Endothelial cell (in vitro differentiated cells): ENCODE data around the gene ACKR3. TPM values are rescaled to one million over a fixed set of nuclear protein-coding genes. Genes with fewer than 3 reads are reported as not detected.

Source experiments
- DNase-seq: peaks from one replicate; pipeline ENCODE4 v3.0.0; 2021; ENCODE audit warnings: low spot score
- H3K27ac Mint-ChIP-seq: one replicate; pipeline ENCODE4 v1.8.0; 2021; ENCODE audit warnings: mixed read lengths, inconsistent platforms; ENCODE audit not compliant: unreplicated experiment
- H3K27me3 Mint-ChIP-seq: one replicate; pipeline ENCODE4 v1.8.0; 2021; ENCODE audit warnings: mild to moderate bottlenecking, moderate library complexity, mixed read lengths, inconsistent platforms; ENCODE audit not compliant: unreplicated experiment
- H3K36me3 Mint-ChIP-seq: one replicate; pipeline ENCODE4 v1.8.0; 2021; ENCODE audit warnings: mild to moderate bottlenecking, low read depth, mixed read lengths, inconsistent platforms; ENCODE audit not compliant: unreplicated experiment
- H3K4me1 Mint-ChIP-seq: one replicate; pipeline ENCODE4 v1.8.0; 2021; ENCODE audit warnings: mild to moderate bottlenecking, mixed read lengths, inconsistent platforms; ENCODE audit not compliant: unreplicated experiment
- H3K4me3 Mint-ChIP-seq: one replicate; pipeline ENCODE4 v1.8.0; 2021; ENCODE audit warnings: mild to moderate bottlenecking, mixed read lengths, inconsistent platforms; ENCODE audit not compliant: unreplicated experiment
- H3K9me3 Mint-ChIP-seq: one replicate; pipeline ENCODE4 v1.8.0; 2021; ENCODE audit warnings: mixed read lengths, inconsistent platforms; ENCODE audit not compliant: unreplicated experiment
- CTCF ChIP-seq: fragments of 200-600 bp; sonication (generic); IDR thresholded peaks from one replicate; pipeline ENCODE4 v1.5.0; 2021; ENCODE audit warnings: antibody characterized with exemption; ENCODE audit not compliant: unreplicated experiment
- total RNA-seq: library from RNA; stranded (reverse); fragmentation: NEBNext Ultra II Directional; extraction: Animal tissue kit (Norgen Biotek cat#: 25700); gene quantifications from one replicate; pipeline ENCODE4 v1.2.1, GENCODE V29; 2021; ENCODE audit not compliant: unreplicated experiment

Gene ACKR3
- total RNA-seq, 1 donor from 2014 or later = 24.8 TPM

GRCh38 chr2:236533343-236533742, 36.3 kb upstream of the ACKR3 start:
- no peak overlapping the region for H3K27ac Mint-ChIP-seq
- H3K4me1 Mint-ChIP-seq = peaks cover 7% of the 10 kb centered on the region
- H3K27me3 Mint-ChIP-seq = no peaks in the 10 kb centered on the region
- no peak for DNase-seq
- TF ChIP-seq CTCF = no peak
- H3K36me3 Mint-ChIP-seq = no peaks in the 10 kb centered on the region
- no peaks in the 10 kb centered on the region for H3K9me3 Mint-ChIP-seq
- no peak overlapping the region for H3K4me3 Mint-ChIP-seq

- Mint-ChIP-seq H3K27me3 (peaks cover 2% of the 10 kb centered on the region), H3K36me3 (no peaks in the 10 kb centered on the region), H3K9me3 (no peaks in the 10 kb centered on the region), H3K27ac (no peak overlapping the region), H3K4me1 (peaks cover 4% of the 10 kb centered on the region), H3K4me3 (no peak overlapping the region)
- DNase-seq = no peak
- TF ChIP-seq CTCF = no peak
Measured at GRCh38 chr2:236535024-236535423, 34.6 kb upstream of the ACKR3 start.

GRCh38 chr2:236536727-236537398, 32.8 kb upstream of the ACKR3 start:
- H3K27me3 Mint-ChIP-seq = peaks cover 2% of the 10 kb centered on the region
- H3K27ac Mint-ChIP-seq = no peak overlapping the region
- no peak overlapping the region for H3K4me3 Mint-ChIP-seq
- peaks cover 4% of the 10 kb centered on the region for H3K4me1 Mint-ChIP-seq
- DNase-seq = no peak
- TF ChIP-seq CTCF = no peak
- no peaks in the 10 kb centered on the region for H3K36me3 Mint-ChIP-seq
- no peaks in the 10 kb centered on the region for H3K9me3 Mint-ChIP-seq

- Mint-ChIP-seq H3K27ac (no peak overlapping the region), H3K4me1 (peaks cover 4% of the 10 kb centered on the region), H3K36me3 (no peaks in the 10 kb centered on the region), H3K27me3 (peaks cover 2% of the 10 kb centered on the region), H3K4me3 (no peak overlapping the region), H3K9me3 (no peaks in the 10 kb centered on the region)
- no peak for TF ChIP-seq CTCF
- no peak for DNase-seq
Measured at GRCh38 chr2:236538242-236538641, 31.4 kb upstream of the ACKR3 start.

- DNase-seq = no peak
Measured at GRCh38 chr2:236541008-236541562, 28.5 kb upstream of the ACKR3 start.

More at GRCh38 chr2:236541008-236541562, 28.5 kb upstream of the ACKR3 start:
- H3K27ac Mint-ChIP-seq = no peak overlapping the region
- H3K9me3 Mint-ChIP-seq = no peaks in the 10 kb centered on the region
- peaks cover 4% of the 10 kb centered on the region for H3K27me3 Mint-ChIP-seq
- TF ChIP-seq CTCF = no peak
- no peak overlapping the region for H3K4me3 Mint-ChIP-seq
- H3K4me1 Mint-ChIP-seq = peaks cover 3% of the 10 kb centered on the region
- no peaks in the 10 kb centered on the region for H3K36me3 Mint-ChIP-seq
